ENCODE measurements around the gene CASP2.
"Not testable (repeated sequence)": the region's sequence is repeated elsewhere in the genome, so short reads cannot be mapped to it uniquely, and the experiment has no call there.

CASP2 gene

GRCh38 chr7:143265017-143265693 is 23.0 kb upstream of the CASP2 start:
- DNase-seq (ENCODE audit: low read depth) = no peak

GRCh38 chr7:143269251-143269650 is 18.9 kb upstream of the CASP2 start:
- DNase-seq (ENCODE audit: low read depth) = no peak

DNA sequence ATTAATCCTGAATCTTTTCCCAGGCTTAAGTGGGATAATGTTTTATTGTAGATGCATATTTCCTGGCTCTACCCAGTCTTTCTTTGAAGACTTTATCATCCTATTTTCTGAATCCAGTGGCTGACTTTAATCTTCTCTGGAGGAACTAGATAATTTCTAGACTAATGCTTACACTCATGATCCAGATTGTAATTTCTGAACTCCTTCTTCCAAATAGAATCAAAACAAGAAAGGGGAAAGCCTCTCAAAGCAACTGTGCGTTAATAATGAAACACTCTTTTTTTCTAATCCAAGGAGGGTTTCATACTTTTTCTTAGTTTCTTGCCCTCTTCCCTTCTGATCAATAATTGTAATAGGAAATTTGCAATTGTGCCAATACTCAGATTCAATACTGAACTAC is 16.9 kb upstream of the CASP2 start:
- no peak for DNase-seq (ENCODE audit: low read depth)

DNA sequence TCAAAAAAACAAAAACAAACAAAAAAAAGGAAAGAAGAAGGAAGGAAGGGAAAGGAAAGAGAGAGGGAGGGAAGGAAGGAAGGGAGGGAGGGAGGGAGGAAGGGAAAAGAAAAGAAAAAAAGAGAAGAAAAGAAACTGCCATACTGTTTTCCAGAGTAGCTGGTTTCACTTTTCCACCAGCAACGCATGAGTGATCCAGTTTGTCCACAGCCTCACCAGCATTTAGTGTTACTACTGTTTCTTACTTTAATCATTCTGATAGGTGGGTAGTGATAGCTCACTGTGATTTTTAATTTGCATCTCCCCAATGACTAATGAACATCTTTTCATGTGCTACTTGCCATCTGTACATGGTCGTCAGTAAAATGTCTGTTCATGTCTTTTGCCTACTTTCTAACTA is 15.3 kb upstream of the CASP2 start:
- DNase-seq (ENCODE audit: low read depth) = no peak

- no peak for DNase-seq (ENCODE audit: low read depth)
Measured at GRCh38 chr7:143279186-143280098, 8.7 kb upstream of the CASP2 start.

- DNase-seq (ENCODE audit: low read depth) = no peak
Measured at GRCh38 chr7:143280160-143280559, 8.0 kb upstream of the CASP2 start.

- DNase-seq (ENCODE audit: low read depth) = no peak
Measured at GRCh38 chr7:143280566-143280965, 7.6 kb upstream of the CASP2 start.

DNA sequence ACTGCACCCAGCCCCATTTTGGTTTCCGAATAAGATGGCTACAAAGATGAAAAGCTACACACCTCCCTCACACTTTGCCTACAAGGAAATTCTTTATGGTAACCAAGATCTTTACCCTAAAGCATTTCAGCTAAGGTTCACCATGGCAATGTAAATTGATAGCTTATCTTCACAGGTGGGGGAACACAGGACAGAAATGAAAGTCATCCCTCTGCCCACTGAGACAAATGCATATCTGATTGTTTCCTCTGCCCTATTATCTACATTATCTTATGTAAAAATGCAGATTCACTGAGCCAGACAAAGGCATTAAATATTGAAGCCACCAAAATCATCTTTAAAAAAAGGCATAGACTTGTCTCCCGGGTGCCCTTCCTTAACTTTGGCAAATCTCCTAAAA is 6.6 kb upstream of the CASP2 start:
- no peak for DNase-seq (ENCODE audit: low read depth)

DNA sequence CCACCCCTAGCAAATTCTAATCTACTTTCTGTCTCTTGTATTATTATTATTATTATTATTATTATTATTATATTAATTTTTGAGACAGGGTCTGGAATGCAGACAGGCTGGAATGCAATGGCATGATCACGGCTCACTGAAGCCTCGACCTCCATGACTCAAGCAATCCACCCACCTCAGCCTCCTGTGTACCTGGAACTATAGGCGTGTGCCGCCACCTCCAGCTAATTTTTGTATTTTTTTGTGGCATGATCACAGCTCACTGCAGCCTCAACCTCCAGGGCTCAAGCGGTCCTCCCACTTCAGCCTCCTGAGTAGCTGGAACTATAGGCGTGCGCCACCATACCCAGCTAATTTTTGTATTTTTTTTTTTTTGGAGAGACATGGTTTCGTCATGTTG is 6.0 kb upstream of the CASP2 start:
- no peak for DNase-seq (ENCODE audit: low read depth)

- no peak for DNase-seq (ENCODE audit: low read depth)
Measured at GRCh38 chr7:143283381-143283780, 4.8 kb upstream of the CASP2 start.

- no peak for DNase-seq (ENCODE audit: low read depth)
Measured at GRCh38 chr7:143284591-143285469, 3.3 kb upstream of the CASP2 start, which contains the start of gene TMEM139. TMEM139 (plus strand) TSS chr7:143284958; CDS start chr7:143285958, 1,000 bp downstream.

- no peak for DNase-seq (ENCODE audit: low read depth)
Measured at GRCh38 chr7:143285470-143285778, 2.7 kb upstream of the CASP2 start.

GRCh38 chr7:143285806-143286521 is 2.2 kb upstream of the CASP2 start:
- DNase-seq (ENCODE audit: low read depth) = no peak

DNA sequence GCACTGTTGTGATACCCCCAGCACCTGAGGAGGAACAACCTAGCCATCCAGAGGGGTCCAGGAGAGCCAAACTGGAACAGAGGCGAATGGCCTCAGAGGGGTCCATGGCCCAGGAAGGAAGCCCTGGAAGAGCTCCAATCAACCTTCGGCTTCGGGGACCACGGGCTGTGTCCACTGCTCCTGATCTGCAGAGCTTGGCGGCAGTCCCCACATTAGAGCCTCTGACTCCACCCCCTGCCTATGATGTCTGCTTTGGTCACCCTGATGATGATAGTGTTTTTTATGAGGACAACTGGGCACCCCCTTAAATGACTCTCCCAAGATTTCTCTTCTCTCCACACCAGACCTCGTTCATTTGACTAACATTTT is 1.6 kb upstream of the CASP2 start:
- no peak for DNase-seq (ENCODE audit: low read depth)

DNA sequence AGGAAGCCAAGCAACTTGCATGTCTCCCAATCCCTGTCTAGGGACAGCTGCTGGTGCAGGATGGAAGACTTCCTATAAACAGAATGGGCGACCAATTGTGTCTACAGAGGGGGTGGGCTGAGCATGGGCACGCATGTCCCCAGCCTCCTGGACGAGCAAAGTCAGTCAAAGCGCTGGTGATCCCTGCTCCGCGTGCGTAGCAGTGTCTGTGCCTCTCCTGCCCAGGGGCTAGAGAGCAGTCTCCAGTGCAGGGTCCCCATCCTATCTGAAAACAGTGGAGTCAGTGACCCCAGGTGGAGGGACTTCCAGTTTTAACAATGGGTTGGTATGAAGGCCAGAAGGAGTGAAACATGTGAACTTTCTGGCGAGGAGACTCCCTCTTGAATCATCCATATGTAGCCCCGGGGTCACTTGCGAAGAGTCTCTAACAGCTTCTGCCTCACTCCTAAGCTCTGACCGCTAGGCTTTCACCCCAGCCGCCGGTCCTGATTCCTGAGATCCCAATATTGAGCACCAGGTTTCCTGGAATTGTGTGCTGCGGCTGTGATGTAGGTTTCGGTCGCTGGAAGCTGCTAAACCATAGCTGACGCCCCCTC is 714 bp upstream of the CASP2 start:
- no peak for DNase-seq (ENCODE audit: low read depth)

DNA sequence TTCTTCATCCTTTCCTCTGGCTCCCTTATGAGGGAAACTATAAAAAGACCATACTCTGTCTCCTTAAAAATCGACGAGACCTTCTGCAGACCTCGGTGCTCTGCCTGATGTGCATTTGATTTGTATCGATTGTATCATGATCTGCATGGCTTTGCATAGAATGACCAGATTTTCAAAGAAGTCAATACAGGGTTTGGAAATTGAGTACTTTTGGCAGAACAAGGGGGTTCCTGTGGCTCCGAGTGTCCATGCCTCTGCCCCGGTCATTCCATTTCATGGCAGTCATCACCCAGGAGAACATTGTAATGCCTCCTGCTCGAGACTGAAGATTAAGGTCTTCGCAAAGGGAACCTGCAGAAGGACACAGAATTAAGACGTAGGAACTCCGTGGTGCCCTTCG is 685 bp downstream of the CASP2 start:
- DNase-seq (ENCODE audit: low read depth) = no peak

DNA sequence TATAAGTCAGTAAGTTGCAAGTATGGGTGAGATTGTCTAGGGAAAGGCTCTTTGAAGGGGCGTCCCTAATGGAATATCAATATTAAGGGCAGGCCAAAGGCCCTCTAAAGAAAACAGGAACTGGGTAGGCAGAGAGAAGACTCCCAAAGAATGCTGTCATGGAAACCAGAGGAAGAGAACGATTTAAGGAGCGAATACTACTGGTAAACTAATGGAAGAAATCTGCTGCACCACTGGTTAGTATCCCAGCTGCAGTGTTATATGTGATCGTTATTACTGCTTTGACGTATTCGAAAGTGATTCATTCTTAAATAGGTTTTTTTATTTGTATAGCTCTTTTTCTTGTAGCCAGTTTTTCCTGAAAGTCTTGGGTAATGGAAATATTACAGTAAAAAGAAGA is 1.3 kb downstream of the CASP2 start:
- DNase-seq (ENCODE audit: low read depth) = no peak

- DNase-seq (ENCODE audit: low read depth) = not testable (repeated sequence)
Measured at GRCh38 chr7:143289888-143290287, 1.7 kb downstream of the CASP2 start.

- no peak for DNase-seq (ENCODE audit: low read depth)
Measured at GRCh38 chr7:143290293-143290692, 2.1 kb downstream of the CASP2 start.

DNA sequence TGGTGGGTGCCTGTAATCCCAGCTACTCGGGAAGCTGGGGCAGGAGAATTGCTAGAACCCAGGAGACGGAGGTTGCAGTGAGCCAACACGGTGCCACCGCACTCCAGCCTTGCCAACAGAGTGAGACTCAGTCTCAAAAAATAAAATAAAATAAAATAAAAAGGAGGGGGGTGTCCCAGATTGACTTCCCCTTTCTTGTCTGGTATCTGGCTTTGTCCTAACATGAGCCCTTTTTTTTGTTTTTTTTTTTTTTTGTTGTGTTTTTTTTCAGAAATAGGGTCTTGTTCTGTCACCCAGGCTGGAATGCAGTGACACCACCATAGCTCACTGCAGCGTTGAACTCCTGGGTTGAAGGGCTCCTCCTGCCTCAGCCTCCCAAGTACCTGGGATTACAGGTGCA is 4.7 kb downstream of the CASP2 start:
- no peak for DNase-seq (ENCODE audit: low read depth)

- no peak for DNase-seq (ENCODE audit: low read depth)
Measured at GRCh38 chr7:143295870-143296269, 7.7 kb downstream of the CASP2 start.

DNA sequence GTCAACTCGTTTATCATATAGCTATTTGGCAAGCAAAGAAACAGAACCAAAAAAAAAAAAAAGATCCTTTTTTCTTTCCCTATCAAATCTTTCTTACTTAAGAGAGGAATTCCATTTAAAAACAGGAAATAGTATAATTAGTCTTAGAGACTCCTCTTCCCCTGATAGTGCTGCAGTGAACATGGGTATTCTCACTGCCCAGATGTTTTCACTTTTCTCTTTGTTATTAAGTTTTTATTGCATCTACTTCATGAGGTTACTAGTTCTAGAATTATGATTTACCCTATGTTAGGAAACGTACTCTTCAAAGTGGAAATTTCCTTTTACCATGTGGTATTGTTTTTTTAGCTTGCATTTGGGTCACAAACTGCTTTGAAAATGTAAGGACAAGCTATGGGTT is 8.5 kb downstream of the CASP2 start:
- no peak for DNase-seq (ENCODE audit: low read depth)

All from activated T-cell treated with anti-CD3 and anti-CD28 coated beads for 1 hour (primary cell).